ENCODE results near the gene FGF21. TPM values are rescaled to one million over a fixed set of nuclear protein-coding genes. Genes with fewer than 3 reads are reported as not detected.

FGF21 gene
- total and polyA plus RNA-seq, 10 of the 15 experiments (the other 5 are each of a cell fraction or from before 2014, with no cell fraction given) = not detected

DNA sequence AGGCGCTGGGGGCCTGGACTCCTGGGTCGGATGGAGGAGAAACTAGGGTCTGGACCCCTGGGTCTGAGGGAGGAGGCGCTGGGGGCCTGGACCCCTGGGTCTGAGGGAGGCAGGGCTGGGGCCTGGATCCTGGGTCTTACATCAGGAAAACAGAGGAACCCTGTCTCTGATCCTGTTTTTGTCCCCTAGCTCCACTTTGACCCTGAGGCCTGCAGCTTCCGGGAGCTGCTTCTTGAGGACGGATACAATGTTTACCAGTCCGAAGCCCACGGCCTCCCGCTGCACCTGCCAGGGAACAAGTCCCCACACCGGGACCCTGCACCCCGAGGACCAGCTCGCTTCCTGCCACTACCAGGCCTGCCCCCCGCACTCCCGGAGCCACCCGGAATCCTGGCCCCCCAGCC lies 2.4 kb downstream of the FGF21 start:
- intact Hi-C loops (cut with micrococcal nuclease; ENCODE audit: unreplicated experiment) = no loop called here
- no peaks in the 10 kb centered on the region for H4K20me1 ChIP-seq (ENCODE audit: control insufficient read depth, insufficient read depth)
- H2AFZ ChIP-seq (ENCODE audit: control insufficient read depth, low read depth, low read length) = no peak overlapping the region
- CTCF ChIA-PET = interaction anchor here (0.7 to 2.3 kb wide), 2 partner anchors 85 to 1391 kb away, joined by 3 to 5 read pairs; no protein-coding TSS in a partner anchor
- no peak overlapping the region for H3K4me2 ChIP-seq (ENCODE audit: control insufficient read depth, insufficient read depth)
- TF ChIP-seq HDAC6 (IDR thresholded peaks at IDR 0.05; ENCODE audit: unreplicated experiment) = no peak
- 55% methylated on average over 14 of the region's 14 CpGs for WGBS (ENCODE audit: insufficient coverage, insufficient replicate concordance, low lambda C conversion rate, missing lambda C conversion rate)
- H3K36me3 ChIP-seq (ENCODE audit: control insufficient read depth in 2 of 2, insufficient read depth in 2 of 2, low read length in 1 of 2) = no peaks in the 10 kb centered on the region
- no peaks in the 10 kb centered on the region for H3K4me1 ChIP-seq (ENCODE audit: control insufficient read depth, insufficient read depth, low read length)
- H3K79me2 ChIP-seq (ENCODE audit: control insufficient read depth, insufficient read depth, low read length) = no peaks in the 10 kb centered on the region
- POLR2A ChIA-PET = no interaction called here
- BruUV-seq (replicated peaks) = no TSS peak
- in situ Hi-C loops (cut with MboI) = no loop called here
- FAIRE-seq (no peak), DNase-seq (ENCODE audit: low read depth, low spot score) (no peak), ATAC-seq (no peak)
- H3K4me3 ChIP-seq = no peak overlapping the region
- no peaks in the 10 kb centered on the region for H3K9me3 ChIP-seq (replicated peaks; ENCODE audit: control insufficient read depth, insufficient read depth, low read length)
- no peak overlapping the region for H3K9ac ChIP-seq (ENCODE audit: control insufficient read depth, insufficient read depth, low read length)
- RAD21 ChIA-PET (ENCODE audit: unreplicated experiment) = no interaction called here
- SMC1A ChIA-PET (ENCODE audit: uncharacterized antibody, unreplicated experiment) = no interaction called here
- H3K27me3 ChIP-seq (replicated peaks in 1 of 2; ENCODE audit: control insufficient read depth in 2 of 2, insufficient read depth in 2 of 2, low read length in 1 of 2) = peaks cover 2 to 3% of the 10 kb centered on the region in 2 experiments; a peak in 3 of 4 replicates
- H3K27ac ChIP-seq (ENCODE audit: control insufficient read depth, insufficient read depth) = no peak overlapping the region

DNA sequence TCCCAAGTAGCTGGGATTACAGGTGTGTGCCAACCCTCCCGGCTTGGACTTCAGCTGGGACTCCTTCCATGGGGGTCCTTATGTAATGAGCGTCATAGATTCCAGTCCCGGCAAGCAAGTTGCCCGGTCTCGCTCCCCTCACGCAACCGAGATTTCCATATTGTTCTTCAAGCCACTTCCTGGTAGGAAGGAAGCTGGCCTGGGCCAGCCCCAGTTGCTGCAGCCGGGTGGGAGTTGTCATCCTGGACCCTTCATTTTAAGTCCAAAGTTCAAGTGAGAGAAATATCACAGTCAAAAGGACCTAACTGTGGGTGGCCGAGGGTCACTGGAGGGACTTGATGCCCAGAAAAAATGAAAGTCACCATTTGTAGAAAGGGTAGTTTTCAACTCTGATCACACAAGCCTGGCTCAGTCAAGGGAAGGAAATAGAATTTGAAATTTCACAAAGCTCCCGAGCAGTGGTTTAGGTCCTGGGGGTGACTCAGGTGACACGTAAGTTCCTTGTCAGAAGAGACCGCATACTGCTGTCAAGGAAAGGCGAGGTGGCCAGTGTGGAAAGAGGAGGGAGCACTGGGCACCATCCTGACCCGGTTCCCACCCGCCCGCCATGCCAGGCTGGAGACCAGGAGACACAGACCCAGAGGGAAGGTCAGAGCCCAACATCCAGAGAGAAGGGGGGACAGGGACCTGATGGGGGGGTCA lies 5.3 kb downstream of the FGF21 start:
- no peaks in the 10 kb centered on the region for H4K20me1 ChIP-seq (ENCODE audit: control insufficient read depth, insufficient read depth)
- in situ Hi-C loops (cut with MboI) (no loop called here), intact Hi-C loops (cut with micrococcal nuclease; ENCODE audit: unreplicated experiment) (no loop called here)
- CTCF ChIA-PET = interaction anchor here (0.6 to 1.1 kb wide), 3 partner anchors 40 to 480 kb away, joined by 3 read pairs; no protein-coding TSS in a partner anchor
- DNase-seq (ENCODE audit: low read depth, low spot score) = no peak
- RAD21 ChIA-PET (ENCODE audit: unreplicated experiment) = no interaction called here
- H3K27me3 ChIP-seq (replicated peaks in 1 of 2; ENCODE audit: control insufficient read depth in 2 of 2, insufficient read depth in 2 of 2, low read length in 1 of 2) = no peaks in the 10 kb centered on the region
- no peak overlapping the region for H3K4me3 ChIP-seq
- H3K36me3 ChIP-seq (ENCODE audit: control insufficient read depth in 2 of 2, insufficient read depth in 2 of 2, low read length in 1 of 2) = no peaks in the 10 kb centered on the region
- H3K27ac ChIP-seq (ENCODE audit: control insufficient read depth, insufficient read depth) = no peak overlapping the region
- 16% methylated on average over 16 of the region's 16 CpGs for WGBS (ENCODE audit: insufficient coverage, insufficient replicate concordance, low lambda C conversion rate, missing lambda C conversion rate)
- no peak overlapping the region for H3K4me2 ChIP-seq (ENCODE audit: control insufficient read depth, insufficient read depth)
- no peaks in the 10 kb centered on the region for H3K79me2 ChIP-seq (ENCODE audit: control insufficient read depth, insufficient read depth, low read length)
- POLR2A ChIA-PET = no interaction called here
- BruUV-seq (replicated peaks) = no TSS peak
- H3K9ac ChIP-seq (ENCODE audit: control insufficient read depth, insufficient read depth, low read length) = no peak overlapping the region
- no peak for FAIRE-seq
- ATAC-seq = no peak
- no peaks in the 10 kb centered on the region for H3K9me3 ChIP-seq (replicated peaks; ENCODE audit: control insufficient read depth, insufficient read depth, low read length)
- SMC1A ChIA-PET (ENCODE audit: uncharacterized antibody, unreplicated experiment) = interaction anchor here (0.6 kb wide), 1 partner anchor 436 kb away, joined by 3 read pairs; no protein-coding TSS in a partner anchor
- H3K4me1 ChIP-seq (ENCODE audit: control insufficient read depth, insufficient read depth, low read length) = no peaks in the 10 kb centered on the region
- H2AFZ ChIP-seq (ENCODE audit: control insufficient read depth, low read depth, low read length) = peak overlapping the region; percentile 44
- TF ChIP-seq RFX5 (IDR thresholded peaks at IDR 0.05; ENCODE audit: low read depth, low read length) (no peak), MEF2A (IDR thresholded peaks at IDR 0.05; ENCODE audit: insufficient read depth, low read depth, low read length) (no peak), SREBF1 (IDR thresholded peaks at IDR 0.05; ENCODE audit: low read length) (no peak), CBX3 (IDR thresholded peaks at IDR 0.05; ENCODE audit: borderline replicate concordance, low read depth) (no peak), POU2F2 (IDR thresholded peaks at IDR 0.05; ENCODE audit: borderline replicate concordance, low read depth, low read length) (no peak), ZNF24 (IDR thresholded peaks at IDR 0.05) (no peak), KAT2A (conservative IDR thresholded peaks at IDR 0.05; ENCODE audit: control insufficient read depth, low read depth, low read length) (no peak), ZNF384 (IDR thresholded peaks at IDR 0.05; ENCODE audit: borderline replicate concordance, low read depth, low read length) (no peak), SMARCA5 (IDR thresholded peaks at IDR 0.05) (no peak)
- TF ChIP-seq, protein P1, sequence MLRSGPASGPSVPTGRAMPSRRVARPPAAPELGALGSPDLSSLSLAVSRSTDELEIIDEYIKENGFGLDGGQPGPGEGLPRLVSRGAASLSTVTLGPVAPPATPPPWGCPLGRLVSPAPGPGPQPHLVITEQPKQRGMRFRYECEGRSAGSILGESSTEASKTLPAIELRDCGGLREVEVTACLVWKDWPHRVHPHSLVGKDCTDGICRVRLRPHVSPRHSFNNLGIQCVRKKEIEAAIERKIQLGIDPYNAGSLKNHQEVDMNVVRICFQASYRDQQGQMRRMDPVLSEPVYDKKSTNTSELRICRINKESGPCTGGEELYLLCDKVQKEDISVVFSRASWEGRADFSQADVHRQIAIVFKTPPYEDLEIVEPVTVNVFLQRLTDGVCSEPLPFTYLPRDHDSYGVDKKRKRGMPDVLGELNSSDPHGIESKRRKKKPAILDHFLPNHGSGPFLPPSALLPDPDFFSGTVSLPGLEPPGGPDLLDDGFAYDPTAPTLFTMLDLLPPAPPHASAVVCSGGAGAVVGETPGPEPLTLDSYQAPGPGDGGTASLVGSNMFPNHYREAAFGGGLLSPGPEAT (IDR thresholded peaks at IDR 0.05; ENCODE audit: low read depth) = no peak
- TF ChIP-seq, protein P2, sequence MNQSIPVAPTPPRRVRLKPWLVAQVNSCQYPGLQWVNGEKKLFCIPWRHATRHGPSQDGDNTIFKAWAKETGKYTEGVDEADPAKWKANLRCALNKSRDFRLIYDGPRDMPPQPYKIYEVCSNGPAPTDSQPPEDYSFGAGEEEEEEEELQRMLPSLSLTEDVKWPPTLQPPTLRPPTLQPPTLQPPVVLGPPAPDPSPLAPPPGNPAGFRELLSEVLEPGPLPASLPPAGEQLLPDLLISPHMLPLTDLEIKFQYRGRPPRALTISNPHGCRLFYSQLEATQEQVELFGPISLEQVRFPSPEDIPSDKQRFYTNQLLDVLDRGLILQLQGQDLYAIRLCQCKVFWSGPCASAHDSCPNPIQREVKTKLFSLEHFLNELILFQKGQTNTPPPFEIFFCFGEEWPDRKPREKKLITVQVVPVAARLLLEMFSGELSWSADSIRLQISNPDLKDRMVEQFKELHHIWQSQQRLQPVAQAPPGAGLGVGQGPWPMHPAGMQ (IDR thresholded peaks at IDR 0.05; ENCODE audit: borderline replicate concordance) = no peak

Data from GM12878 (cell line).